ENCODE results near the gene WDR62. TPM values are rescaled to one million over a fixed set of nuclear protein-coding genes. Genes with fewer than 3 reads are reported as not detected.
"Not testable (repeated sequence)": the region's sequence is repeated elsewhere in the genome, so short reads cannot be mapped to it uniquely, and the experiment has no call there.

The WDR62 gene
- total RNA-seq, 1 donor from 2014 or later, result 35.3 TPM

DNA sequence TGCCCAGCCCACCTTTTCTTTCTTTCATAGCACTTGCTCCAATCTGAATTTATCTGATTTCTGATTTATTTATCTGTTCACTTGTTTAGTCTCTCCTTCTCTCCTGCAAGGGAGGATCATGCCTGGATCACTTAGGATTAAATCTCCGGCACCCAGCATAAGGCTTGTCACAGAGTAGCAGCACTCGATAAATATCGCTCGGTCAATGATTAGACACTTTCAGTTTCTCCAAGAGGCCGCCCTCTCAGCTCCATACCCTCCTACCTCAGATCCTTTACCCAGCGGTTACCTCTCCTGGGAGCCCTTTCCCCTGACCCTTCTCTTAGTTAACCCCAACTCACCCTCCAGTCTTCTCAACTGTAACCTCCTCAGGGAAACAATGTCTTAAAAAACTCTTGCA lies 23.4 kb upstream of the WDR62 start:
- Mint-ChIP-seq H3K27ac (ENCODE audit: unreplicated experiment) (no peak overlapping the region), H3K9me3 (no peaks in the 10 kb centered on the region), H3K4me3 (peak overlapping the region; percentile 68), H3K36me3 (ENCODE audit: low read depth) (peaks cover 7% of the 10 kb centered on the region), H3K4me1 (peaks cover 15% of the 10 kb centered on the region), H3K27me3 (ENCODE audit: low read depth) (no peaks in the 10 kb centered on the region)
- TF ChIP-seq, protein P1, sequence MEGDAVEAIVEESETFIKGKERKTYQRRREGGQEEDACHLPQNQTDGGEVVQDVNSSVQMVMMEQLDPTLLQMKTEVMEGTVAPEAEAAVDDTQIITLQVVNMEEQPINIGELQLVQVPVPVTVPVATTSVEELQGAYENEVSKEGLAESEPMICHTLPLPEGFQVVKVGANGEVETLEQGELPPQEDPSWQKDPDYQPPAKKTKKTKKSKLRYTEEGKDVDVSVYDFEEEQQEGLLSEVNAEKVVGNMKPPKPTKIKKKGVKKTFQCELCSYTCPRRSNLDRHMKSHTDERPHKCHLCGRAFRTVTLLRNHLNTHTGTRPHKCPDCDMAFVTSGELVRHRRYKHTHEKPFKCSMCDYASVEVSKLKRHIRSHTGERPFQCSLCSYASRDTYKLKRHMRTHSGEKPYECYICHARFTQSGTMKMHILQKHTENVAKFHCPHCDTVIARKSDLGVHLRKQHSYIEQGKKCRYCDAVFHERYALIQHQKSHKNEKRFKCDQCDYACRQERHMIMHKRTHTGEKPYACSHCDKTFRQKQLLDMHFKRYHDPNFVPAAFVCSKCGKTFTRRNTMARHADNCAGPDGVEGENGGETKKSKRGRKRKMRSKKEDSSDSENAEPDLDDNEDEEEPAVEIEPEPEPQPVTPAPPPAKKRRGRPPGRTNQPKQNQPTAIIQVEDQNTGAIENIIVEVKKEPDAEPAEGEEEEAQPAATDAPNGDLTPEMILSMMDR (conservative IDR thresholded peaks at IDR 0.05), result no peak
- no peak for DNase-seq (ENCODE audit: low read depth, low spot score)

DNA sequence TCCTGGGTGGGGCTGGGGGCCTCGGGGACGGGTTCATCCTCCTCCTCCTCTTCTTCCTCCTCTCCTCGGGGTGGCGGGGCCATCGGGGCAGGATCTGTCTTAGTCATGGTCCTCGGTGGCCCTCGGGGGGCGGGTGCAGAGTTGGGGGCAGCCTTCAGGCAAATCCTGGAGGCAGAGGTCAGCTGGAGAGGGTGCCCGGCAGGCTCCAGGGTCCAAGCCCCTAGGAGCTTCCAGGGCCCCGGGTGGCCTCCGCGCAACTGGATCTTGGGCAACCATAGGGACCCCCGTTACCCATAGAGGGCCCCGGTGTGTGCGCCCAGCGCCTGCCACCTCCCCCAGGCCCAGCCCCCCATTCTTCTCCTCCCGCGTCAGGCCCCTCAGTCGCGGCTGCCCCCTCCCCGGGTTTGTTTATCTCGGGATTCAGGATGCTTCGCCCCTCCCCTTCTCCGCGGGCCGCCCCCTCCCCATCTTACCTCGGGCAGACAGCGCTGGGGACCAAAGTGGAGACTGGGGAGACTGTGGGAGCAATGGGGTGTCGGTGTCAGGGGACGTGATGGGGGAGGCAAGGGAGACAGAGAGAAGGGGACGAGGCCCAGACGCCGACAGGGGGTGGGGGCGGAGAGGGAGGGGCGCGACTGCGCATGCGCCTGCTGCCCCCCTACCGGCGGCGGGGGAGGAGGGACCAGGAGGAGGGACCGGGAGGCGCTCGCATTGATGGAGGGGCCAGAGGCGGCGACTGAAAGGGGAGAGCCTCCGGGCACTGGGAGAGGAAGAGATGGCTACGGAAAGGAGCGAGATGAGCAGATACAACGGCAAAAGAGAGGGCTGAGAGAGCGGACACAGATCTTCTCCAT lies 22.2 kb upstream of the WDR62 start, which contains the start of gene CLIP3:
CLIP3 (minus strand) TSS at position 623 of the 854 bp plus-strand sequence; CDS start at position 107, 516 bp downstream.
- H3K4me1 Mint-ChIP-seq, result peaks cover 15% of the 10 kb centered on the region
- H3K36me3 Mint-ChIP-seq (ENCODE audit: low read depth), result peaks cover 7% of the 10 kb centered on the region
- no peaks in the 10 kb centered on the region for H3K9me3 Mint-ChIP-seq
- no peaks in the 10 kb centered on the region for H3K27me3 Mint-ChIP-seq (ENCODE audit: low read depth)
- peak; percentile 72 for DNase-seq (ENCODE audit: low read depth, low spot score)
- no peak within 1 kb of the TSS for H3K27ac Mint-ChIP-seq (ENCODE audit: unreplicated experiment)
- TF ChIP-seq, protein P1 (conservative IDR thresholded peaks at IDR 0.05), result no peak
- peak within 1 kb of the TSS; percentile 88 for H3K4me3 Mint-ChIP-seq

DNA sequence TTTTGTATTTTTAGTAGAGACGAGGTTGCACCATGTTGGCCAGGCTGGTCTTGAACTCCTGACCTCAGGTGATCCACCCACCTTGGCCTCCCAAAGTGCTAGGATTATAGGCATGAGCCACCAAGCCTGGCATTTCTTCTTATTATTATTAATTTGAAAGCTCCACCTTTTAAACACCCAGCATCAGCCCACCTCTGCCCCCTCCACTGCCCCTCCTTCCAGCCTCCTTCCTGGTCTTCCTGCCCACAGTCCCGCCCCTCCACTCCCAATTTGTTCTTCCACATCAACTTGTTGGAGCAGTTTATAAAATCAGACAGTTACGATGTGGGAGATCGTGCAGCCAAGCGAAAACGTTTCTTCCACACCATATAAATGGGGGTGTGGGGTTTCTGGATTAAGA lies 14.2 kb upstream of the WDR62 start:
- Mint-ChIP-seq H3K4me1 (no peaks in the 10 kb centered on the region), H3K27ac (ENCODE audit: unreplicated experiment) (no peak overlapping the region), H3K9me3 (no peaks in the 10 kb centered on the region), H3K36me3 (ENCODE audit: low read depth) (no peaks in the 10 kb centered on the region), H3K27me3 (ENCODE audit: low read depth) (no peaks in the 10 kb centered on the region), H3K4me3 (no peak overlapping the region)
- TF ChIP-seq, protein P1 (conservative IDR thresholded peaks at IDR 0.05), result no peak
- DNase-seq (ENCODE audit: low read depth, low spot score), result no peak

DNA sequence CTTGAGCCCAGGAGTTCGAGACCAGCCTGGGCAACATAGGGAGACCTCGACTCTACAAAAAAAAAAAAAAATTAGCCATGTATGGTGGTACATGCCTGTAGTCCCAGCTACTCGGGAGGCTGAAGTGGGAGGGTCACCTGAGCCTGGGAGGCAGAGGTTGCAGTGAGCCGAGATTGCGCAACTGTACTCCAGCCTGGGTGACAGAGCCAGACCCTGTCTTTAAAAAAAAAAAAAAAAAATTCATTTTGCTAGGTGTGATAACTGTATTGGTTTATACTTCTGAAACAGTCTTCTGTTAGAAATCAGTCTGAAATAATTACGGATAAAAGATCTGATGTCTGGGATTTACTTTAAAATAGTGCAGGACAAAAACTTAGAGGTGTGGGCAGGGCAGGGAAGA lies 13.6 kb upstream of the WDR62 start:
- H3K36me3 Mint-ChIP-seq (ENCODE audit: low read depth); H3K9me3 Mint-ChIP-seq; H3K27me3 Mint-ChIP-seq (ENCODE audit: low read depth); H3K4me1 Mint-ChIP-seq; H3K27ac Mint-ChIP-seq (ENCODE audit: unreplicated experiment); DNase-seq (ENCODE audit: low read depth, low spot score): not testable (repeated sequence)
- peak overlapping the region; percentile 47 for H3K4me3 Mint-ChIP-seq

DNA sequence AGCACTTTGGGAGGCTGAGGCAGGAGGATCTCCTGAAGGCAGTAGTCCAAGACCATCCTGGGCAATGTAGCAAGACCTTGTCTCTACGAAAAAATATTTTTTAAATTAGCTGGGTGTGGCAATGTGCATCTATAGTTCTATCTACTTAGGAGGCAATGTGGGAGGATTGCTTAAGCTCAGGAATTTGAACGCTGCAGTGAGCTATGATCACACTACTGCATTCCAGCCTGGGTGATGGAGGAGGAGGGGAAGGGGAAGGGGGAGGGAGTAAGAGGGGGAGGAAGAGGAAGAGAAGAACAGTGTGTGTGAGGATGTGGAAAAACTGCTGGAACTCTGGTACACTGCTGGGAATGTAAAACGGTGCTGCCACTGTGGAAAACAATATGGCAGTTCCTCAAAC lies 12.9 kb upstream of the WDR62 start:
- no peak for DNase-seq (ENCODE audit: low read depth, low spot score)
- no peak overlapping the region for H3K27ac Mint-ChIP-seq (ENCODE audit: unreplicated experiment)
- peaks cover 3% of the 10 kb centered on the region for H3K36me3 Mint-ChIP-seq (ENCODE audit: low read depth)
- peak overlapping the region; percentile 47 for H3K4me3 Mint-ChIP-seq
- no peaks in the 10 kb centered on the region for H3K27me3 Mint-ChIP-seq (ENCODE audit: low read depth)
- TF ChIP-seq, protein P1 (conservative IDR thresholded peaks at IDR 0.05), result no peak
- no peaks in the 10 kb centered on the region for H3K4me1 Mint-ChIP-seq
- no peaks in the 10 kb centered on the region for H3K9me3 Mint-ChIP-seq

DNA sequence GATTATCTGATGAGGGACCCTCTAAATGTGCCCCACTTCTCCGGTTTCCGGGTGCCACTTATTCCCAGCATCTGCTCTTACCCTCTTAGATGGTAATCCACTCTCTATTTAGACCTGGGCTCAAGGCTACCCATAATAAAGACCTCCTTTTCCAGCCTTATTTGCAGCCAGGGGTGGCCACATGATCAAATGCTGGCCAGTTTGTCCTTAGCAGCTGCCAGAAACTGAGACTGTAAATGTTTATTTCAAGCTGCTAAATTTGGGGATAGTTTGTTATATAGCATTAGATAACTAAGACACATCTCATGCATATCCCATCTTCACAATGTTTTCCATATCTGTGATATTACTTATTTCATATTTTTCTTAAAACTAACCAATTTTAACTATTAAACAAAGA lies 10.7 kb upstream of the WDR62 start:
- DNase-seq (ENCODE audit: low read depth, low spot score), result no peak
- no peak overlapping the region for H3K4me3 Mint-ChIP-seq
- H3K36me3 Mint-ChIP-seq (ENCODE audit: low read depth), result peaks cover 3% of the 10 kb centered on the region
- H3K27me3 Mint-ChIP-seq (ENCODE audit: low read depth), result no peaks in the 10 kb centered on the region
- no peak overlapping the region for H3K27ac Mint-ChIP-seq (ENCODE audit: unreplicated experiment)
- TF ChIP-seq, protein P1 (conservative IDR thresholded peaks at IDR 0.05), result no peak
- no peaks in the 10 kb centered on the region for H3K4me1 Mint-ChIP-seq
- no peaks in the 10 kb centered on the region for H3K9me3 Mint-ChIP-seq

Data from neural crest cell (in vitro differentiated cells).